ENCODE measurements around the gene TUNAR.

DNA sequence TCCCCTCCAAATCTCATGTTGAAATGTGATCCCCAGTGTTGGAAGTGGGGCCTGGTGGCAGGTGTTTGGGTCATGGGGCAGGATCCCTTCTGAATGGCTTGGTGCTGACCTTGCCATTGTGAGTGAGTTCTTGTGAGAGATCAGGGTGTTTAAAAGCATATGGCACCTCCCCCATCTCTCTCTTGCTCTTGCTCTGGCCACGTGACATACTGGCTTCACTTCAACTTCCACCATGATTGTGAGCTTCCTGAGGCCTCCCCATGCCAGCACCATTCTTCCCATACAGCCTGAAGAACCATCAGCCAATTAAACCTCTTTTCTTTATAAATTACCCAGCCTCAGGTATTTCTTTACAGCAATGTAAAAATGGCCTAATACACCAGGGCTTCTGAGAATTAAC, 82.7 kb downstream of the TUNAR start:
- no peak for TF ChIP-seq EGR1 (IDR thresholded peaks at IDR 0.05)
- TF ChIP-seq CREB1 (IDR thresholded peaks at IDR 0.05; ENCODE audit: low read depth): no peak
- TF ChIP-seq, protein P1, sequence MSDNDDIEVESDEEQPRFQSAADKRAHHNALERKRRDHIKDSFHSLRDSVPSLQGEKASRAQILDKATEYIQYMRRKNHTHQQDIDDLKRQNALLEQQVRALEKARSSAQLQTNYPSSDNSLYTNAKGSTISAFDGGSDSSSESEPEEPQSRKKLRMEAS (IDR thresholded peaks at IDR 0.05): no peak
- TF ChIP-seq RAD21 (IDR thresholded peaks at IDR 0.05; ENCODE audit: low read depth): no peak

Measured in Ishikawa (cell line).